NCI-H82 treated with DMSO at 0.1 percent for 48 hours (cell line): ENCODE data around the gene TEX11.
"Not testable (repeated sequence)": the region's sequence is repeated elsewhere in the genome, so short reads cannot be mapped to it uniquely, and the experiment has no call there.

Experiments used
- DNase-seq: peaks from one replicate; lab custom pipeline; 2025; ENCODE audit not compliant: unreplicated experiment; lab: John Stamatoyannopoulos, UW

TEX11 gene

GRCh38 chrX:70908541-70908940 is at the start of gene TEX11:
Gene TEX11 (minus strand): TSS chrX:70908711. CDS start chrX:70907789, 922 bp downstream.
- no peak for DNase-seq

- no peak for DNase-seq
These were observed 46.4 kb upstream of the TEX11 start for GRCh38 chrX:70954871-70955270.

GRCh38 chrX:70924294-70924911 is 15.9 kb upstream of the TEX11 start:
- no peak for DNase-seq

GRCh38 chrX:70922774-70923473 is 14.4 kb upstream of the TEX11 start:
- DNase-seq: no peak

- DNase-seq: no peak
These were observed 13.3 kb upstream of the TEX11 start for GRCh38 chrX:70921709-70922352.

GRCh38 chrX:70916754-70917153 is 8.2 kb upstream of the TEX11 start:
- DNase-seq: no peak

GRCh38 chrX:70907900-70908299 is 611 bp downstream of the TEX11 start:
- DNase-seq: no peak

GRCh38 chrX:70901465-70901864 is 7.0 kb downstream of the TEX11 start:
- no peak for DNase-seq

GRCh38 chrX:70890441-70890840 is 18.1 kb downstream of the TEX11 start:
- not testable (repeated sequence) for DNase-seq

GRCh38 chrX:70878902-70879301 is 29.6 kb downstream of the TEX11 start:
- DNase-seq: no peak

GRCh38 chrX:70852294-70852693 is 56.2 kb downstream of the TEX11 start:
- DNase-seq: no peak

- not testable (repeated sequence) for DNase-seq
These were observed 64.4 kb downstream of the TEX11 start for GRCh38 chrX:70844081-70844480.

- not testable (repeated sequence) for DNase-seq
These were observed 64.9 kb downstream of the TEX11 start for GRCh38 chrX:70843620-70844019.

- DNase-seq: no peak
These were observed 73.9 kb downstream of the TEX11 start for GRCh38 chrX:70834589-70834988.

- DNase-seq: no peak
These were observed 81.8 kb downstream of the TEX11 start for GRCh38 chrX:70826715-70827114.

GRCh38 chrX:70825366-70825765 is 83.1 kb downstream of the TEX11 start:
- DNase-seq: no peak

GRCh38 chrX:70808942-70809940 is 99.3 kb downstream of the TEX11 start:
- DNase-seq: no peak

- no peak for DNase-seq
These were observed 102.4 kb downstream of the TEX11 start for GRCh38 chrX:70806081-70806480.

GRCh38 chrX:70796742-70797141 is 111.8 kb downstream of the TEX11 start:
- DNase-seq: not testable (repeated sequence)

- DNase-seq: no peak
These were observed 134.3 kb downstream of the TEX11 start for GRCh38 chrX:70774223-70774622.

GRCh38 chrX:70769659-70770227 is 138.8 kb downstream of the TEX11 start:
- DNase-seq: no peak
